ENCODE data around the gene MYOZ1.

MYOZ1 gene

DNA sequence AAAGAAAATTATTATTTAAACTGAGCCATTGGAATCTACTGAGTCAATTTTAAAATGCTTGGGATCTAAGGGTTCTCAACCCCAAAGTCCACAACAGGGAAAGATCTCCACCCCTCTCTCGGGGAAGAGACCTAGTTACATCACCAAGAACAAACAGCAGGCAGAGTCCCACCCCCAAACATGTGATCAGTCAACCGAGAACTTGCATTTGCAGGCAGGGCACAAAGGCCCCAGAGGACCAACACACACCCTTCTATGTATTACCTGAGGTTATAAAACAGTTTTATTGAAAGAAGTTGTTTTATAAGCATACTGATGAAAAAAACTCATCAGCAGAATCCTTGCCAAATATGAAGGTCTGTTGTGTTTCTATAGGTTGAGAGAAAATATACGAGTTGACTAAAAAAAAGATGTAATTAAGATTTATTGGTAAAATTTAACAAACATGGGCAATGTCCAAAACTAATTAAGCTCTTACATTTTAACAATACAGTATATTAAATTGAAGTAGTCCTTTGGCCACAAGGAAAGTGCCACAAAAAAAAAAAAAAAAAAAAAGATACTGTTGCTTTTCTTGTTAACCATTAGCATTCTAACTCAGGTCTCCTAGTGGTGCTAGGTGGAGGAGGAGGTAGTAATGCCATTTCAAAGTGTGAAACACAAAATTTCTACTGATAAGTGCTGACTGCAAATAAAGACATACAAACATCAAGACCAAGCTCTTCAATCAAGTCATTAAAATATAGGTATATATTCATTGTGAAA lies 49.2 kb downstream of the MYOZ1 start:
- no peaks in the 10 kb centered on the region for H3K4me1 ChIP-seq (ENCODE audit: low read length)
- H3K27ac ChIP-seq (ENCODE audit: low read length), result no peak overlapping the region
- H3K9ac ChIP-seq (ENCODE audit: low read length), result no peak overlapping the region
- H3K4me3 ChIP-seq (ENCODE audit: low read length), result no peak overlapping the region
- H3K36me3 ChIP-seq (replicated peaks; ENCODE audit: low read depth, low read length), result no peaks in the 10 kb centered on the region
- H3K27me3 ChIP-seq (ENCODE audit: low read depth, low read length), result no peaks in the 10 kb centered on the region
- TF ChIP-seq EZH2phosphoT487 (IDR thresholded peaks at IDR 0.05; ENCODE audit: low read depth), result no peak
- TF ChIP-seq, protein P1, sequence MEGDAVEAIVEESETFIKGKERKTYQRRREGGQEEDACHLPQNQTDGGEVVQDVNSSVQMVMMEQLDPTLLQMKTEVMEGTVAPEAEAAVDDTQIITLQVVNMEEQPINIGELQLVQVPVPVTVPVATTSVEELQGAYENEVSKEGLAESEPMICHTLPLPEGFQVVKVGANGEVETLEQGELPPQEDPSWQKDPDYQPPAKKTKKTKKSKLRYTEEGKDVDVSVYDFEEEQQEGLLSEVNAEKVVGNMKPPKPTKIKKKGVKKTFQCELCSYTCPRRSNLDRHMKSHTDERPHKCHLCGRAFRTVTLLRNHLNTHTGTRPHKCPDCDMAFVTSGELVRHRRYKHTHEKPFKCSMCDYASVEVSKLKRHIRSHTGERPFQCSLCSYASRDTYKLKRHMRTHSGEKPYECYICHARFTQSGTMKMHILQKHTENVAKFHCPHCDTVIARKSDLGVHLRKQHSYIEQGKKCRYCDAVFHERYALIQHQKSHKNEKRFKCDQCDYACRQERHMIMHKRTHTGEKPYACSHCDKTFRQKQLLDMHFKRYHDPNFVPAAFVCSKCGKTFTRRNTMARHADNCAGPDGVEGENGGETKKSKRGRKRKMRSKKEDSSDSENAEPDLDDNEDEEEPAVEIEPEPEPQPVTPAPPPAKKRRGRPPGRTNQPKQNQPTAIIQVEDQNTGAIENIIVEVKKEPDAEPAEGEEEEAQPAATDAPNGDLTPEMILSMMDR (IDR thresholded peaks at IDR 0.05; ENCODE audit: low read depth, low read length), result no peak
- no peaks in the 10 kb centered on the region for H3K79me2 ChIP-seq (ENCODE audit: low read length)
- H2AFZ ChIP-seq (ENCODE audit: low read depth, low read length), result no peak overlapping the region
- H4K20me1 ChIP-seq (ENCODE audit: insufficient read depth, low read length), result no peaks in the 10 kb centered on the region
- no peaks in the 10 kb centered on the region for H3K9me3 ChIP-seq (ENCODE audit: insufficient read depth, low read length)
- no peak overlapping the region for H3K4me2 ChIP-seq (ENCODE audit: low read length)

DNA sequence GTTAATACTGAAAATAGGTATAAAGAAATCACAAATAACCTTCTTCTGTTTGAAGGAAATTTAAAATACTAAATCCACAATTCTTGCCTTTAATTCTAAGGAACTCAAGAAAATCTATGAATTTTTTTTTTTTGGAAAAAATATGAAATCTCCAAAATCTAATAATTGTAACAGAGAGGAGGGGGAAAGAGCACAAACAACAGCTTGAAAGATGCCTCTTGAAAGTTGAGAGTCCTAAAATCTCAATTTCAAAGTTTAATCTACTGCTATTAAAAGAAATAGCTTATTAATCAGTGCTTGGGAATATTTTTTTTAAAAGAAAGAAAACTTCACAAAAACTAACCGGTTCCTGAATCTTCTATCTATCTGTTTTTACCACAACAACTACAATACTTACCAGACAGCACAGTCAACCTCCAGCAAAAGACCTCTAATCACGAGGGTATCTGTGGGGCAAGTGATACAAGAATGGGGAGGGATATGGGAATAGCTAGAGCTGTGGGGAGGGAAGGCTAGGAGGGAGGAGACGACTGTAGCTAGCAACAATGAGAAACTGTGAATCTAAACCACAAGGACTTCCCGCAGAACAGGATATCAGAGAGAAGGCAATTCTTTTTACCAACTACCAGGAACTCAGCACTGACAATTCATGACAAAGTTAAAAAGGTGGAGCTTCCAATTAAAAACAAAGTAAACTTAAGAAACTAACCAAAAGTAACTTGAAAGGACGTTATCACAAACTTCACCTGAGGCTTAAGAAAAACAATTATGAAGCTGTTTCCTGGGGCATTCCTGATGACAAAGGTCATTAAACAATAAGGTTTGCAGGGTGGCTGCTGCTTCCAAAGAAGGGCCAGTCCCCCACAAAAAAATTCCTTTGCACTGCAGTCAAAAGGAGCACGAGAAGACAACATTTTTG lies 50.1 kb downstream of the MYOZ1 start, which contains the start of gene USP54:
USP54 (minus strand) TSS at position 462 of the 919 bp plus-strand sequence. CDS start 15,684 bp downstream, outside the sequence.
- Histone ChIP-seq H3K27me3 (ENCODE audit: low read depth, low read length) (no peaks in the 10 kb centered on the region), H3K36me3 (replicated peaks; ENCODE audit: low read depth, low read length) (no peaks in the 10 kb centered on the region), H2AFZ (ENCODE audit: low read depth, low read length) (no peak within 1 kb of the TSS), H3K9me3 (ENCODE audit: insufficient read depth, low read length) (no peaks in the 10 kb centered on the region), H3K4me1 (ENCODE audit: low read length) (no peaks in the 10 kb centered on the region), H3K79me2 (ENCODE audit: low read length) (no peaks in the 10 kb centered on the region), H3K4me3 (ENCODE audit: low read length) (no peak within 1 kb of the TSS), H3K27ac (ENCODE audit: low read length) (no peak within 1 kb of the TSS), H3K4me2 (ENCODE audit: low read length) (no peak within 1 kb of the TSS), H4K20me1 (ENCODE audit: insufficient read depth, low read length) (no peaks in the 10 kb centered on the region), H3K9ac (ENCODE audit: low read length) (no peak within 1 kb of the TSS)
- TF ChIP-seq EZH2phosphoT487 (IDR thresholded peaks at IDR 0.05; ENCODE audit: low read depth), result no peak
- TF ChIP-seq, protein P1 (IDR thresholded peaks at IDR 0.05; ENCODE audit: low read depth, low read length), result no peak

DNA sequence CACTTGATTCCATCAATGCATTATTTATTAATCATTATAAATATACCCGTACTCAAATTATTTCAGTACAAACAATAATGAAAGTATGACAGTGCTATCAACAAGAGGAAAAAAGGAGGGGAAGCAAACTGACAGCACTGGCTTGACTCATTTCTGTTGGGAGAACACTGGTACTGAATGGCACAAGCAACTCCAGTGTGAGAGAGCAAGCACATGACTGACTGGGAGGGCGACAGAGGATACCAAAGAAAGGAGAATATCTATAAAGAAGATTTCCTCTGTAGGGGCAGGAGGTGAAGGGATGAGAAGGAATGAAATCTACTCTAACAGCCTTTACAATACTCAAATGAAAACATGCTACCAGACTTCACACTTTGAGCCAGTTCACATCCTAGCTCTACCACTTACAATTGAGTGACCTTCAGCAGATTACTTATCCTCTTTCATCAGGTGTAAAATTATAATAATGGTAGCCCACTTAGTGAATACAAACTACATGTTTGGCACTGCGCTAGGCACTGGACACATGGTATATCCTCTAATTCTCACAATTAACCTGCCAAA lies 51.6 kb downstream of the MYOZ1 start:
- TF ChIP-seq, protein P1 (IDR thresholded peaks at IDR 0.05; ENCODE audit: low read depth, low read length), result no peak
- no peak for TF ChIP-seq EZH2phosphoT487 (IDR thresholded peaks at IDR 0.05; ENCODE audit: low read depth)
- H2AFZ ChIP-seq (ENCODE audit: low read depth, low read length), result no peak overlapping the region
- H3K9me3 ChIP-seq (ENCODE audit: insufficient read depth, low read length), result no peaks in the 10 kb centered on the region
- H3K4me1 ChIP-seq (ENCODE audit: low read length), result no peaks in the 10 kb centered on the region
- H3K79me2 ChIP-seq (ENCODE audit: low read length), result no peaks in the 10 kb centered on the region
- H3K27me3 ChIP-seq (ENCODE audit: low read depth, low read length), result no peaks in the 10 kb centered on the region
- no peak overlapping the region for H3K4me2 ChIP-seq (ENCODE audit: low read length)
- H3K9ac ChIP-seq (ENCODE audit: low read length), result no peak overlapping the region
- no peaks in the 10 kb centered on the region for H3K36me3 ChIP-seq (replicated peaks; ENCODE audit: low read depth, low read length)
- H3K4me3 ChIP-seq (ENCODE audit: low read length), result no peak overlapping the region
- H4K20me1 ChIP-seq (ENCODE audit: insufficient read depth, low read length), result no peaks in the 10 kb centered on the region
- no peak overlapping the region for H3K27ac ChIP-seq (ENCODE audit: low read length)

DNA sequence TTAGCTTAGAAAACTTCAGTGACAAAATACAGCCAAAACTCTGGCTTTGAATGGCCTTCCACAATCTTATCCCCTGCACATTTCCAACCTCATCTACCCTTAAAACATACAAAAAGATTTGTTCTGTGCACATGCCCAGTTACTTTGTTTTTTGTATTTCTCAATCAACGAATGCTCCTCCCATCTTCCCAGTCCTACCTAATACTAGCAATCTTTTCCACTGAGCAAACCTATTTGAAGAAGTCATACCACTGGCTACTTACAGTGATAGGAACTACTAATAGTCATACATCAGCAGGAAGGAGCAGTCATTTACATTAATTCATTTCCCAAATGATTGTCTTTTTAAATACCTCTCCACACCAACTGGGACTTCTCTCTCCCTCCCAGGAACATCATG lies 52.6 kb downstream of the MYOZ1 start:
- H2AFZ ChIP-seq (ENCODE audit: low read depth, low read length), result no peak overlapping the region
- no peak overlapping the region for H3K9ac ChIP-seq (ENCODE audit: low read length)
- no peak for TF ChIP-seq EZH2phosphoT487 (IDR thresholded peaks at IDR 0.05; ENCODE audit: low read depth)
- TF ChIP-seq, protein P1 (IDR thresholded peaks at IDR 0.05; ENCODE audit: low read depth, low read length), result no peak
- H3K27me3 ChIP-seq (ENCODE audit: low read depth, low read length), result no peaks in the 10 kb centered on the region
- H3K4me1 ChIP-seq (ENCODE audit: low read length), result no peaks in the 10 kb centered on the region
- no peak overlapping the region for H3K4me2 ChIP-seq (ENCODE audit: low read length)
- no peak overlapping the region for H3K27ac ChIP-seq (ENCODE audit: low read length)
- no peak overlapping the region for H3K4me3 ChIP-seq (ENCODE audit: low read length)
- H3K9me3 ChIP-seq (ENCODE audit: insufficient read depth, low read length), result no peaks in the 10 kb centered on the region
- H3K36me3 ChIP-seq (replicated peaks; ENCODE audit: low read depth, low read length), result no peaks in the 10 kb centered on the region
- H3K79me2 ChIP-seq (ENCODE audit: low read length), result no peaks in the 10 kb centered on the region
- H4K20me1 ChIP-seq (ENCODE audit: insufficient read depth, low read length), result no peaks in the 10 kb centered on the region
